K562 (cell line): ENCODE results near the gene RIOK3. TPM values are rescaled to one million over a fixed set of nuclear protein-coding genes. Genes with fewer than 3 reads are reported as not detected.

Experiments
- ATF7 ChIP-seq: fragments of 450-650 bp; IDR thresholded peaks from 2 replicates; pipeline ENCODE4 v1.7.1; 2014; ENCODE audit warnings: mild to moderate bottlenecking, moderate library complexity
- ELF2 ChIP-seq: fragments of 250-450 bp; sonication (Bioruptor Pico); IDR thresholded peaks from 2 replicates; pipeline ENCODE4 v1.5.0; 2021; ENCODE audit warnings: mild to moderate bottlenecking
- FOXA1 ChIP-seq: fragments of 450-650 bp; IDR thresholded peaks from 2 replicates; pipeline ENCODE4 v1.6.1; 2016; ENCODE audit warnings: mild to moderate bottlenecking, borderline replicate concordance
- JUN ChIP-seq, 2 experiments: sonication (generic) in 1 of 2; formaldehyde crosslinking in 1 of 2; IDR thresholded peaks; 2 replicates each; pipeline versions ENCODE4 v1.6.1 to v1.8.0; 2012 to 2022; ENCODE audit warnings: borderline replicate concordance in 2 of 2, mild to moderate bottlenecking in 2 of 2, improper control_type of control experiment in 1 of 2, low read depth in 1 of 2, low read length in 1 of 2, missing genetic modification reagents in 1 of 2
- NR4A1 ChIP-seq, 2 experiments: fragments of 250-450 bp in 1 of 2; fragments of 450-650 bp in 1 of 2; sonication (Bioruptor Pico) in 1 of 2; IDR thresholded peaks; 2 replicates each; pipeline versions ENCODE4 v1.4.0 to v1.6.1; 2016 to 2020; ENCODE audit warnings: mild to moderate bottlenecking in 2 of 2, missing compliant biosample characterization in 1 of 2, missing genetic modification characterization in 1 of 2, moderate library complexity in 1 of 2
- POLR2G ChIP-seq: fragments of 200-400 bp; formaldehyde crosslinking; IDR thresholded peaks from 2 replicates; pipeline ENCODE4 v1.6.1; 2017; ENCODE audit warnings: low read depth, mild to moderate bottlenecking, antibody characterized with exemption, low read length, moderate library complexity
- RAD21 ChIP-seq, 2 experiments: fragments of 250-450 bp in 1 of 2; fragments of 450-650 bp in 1 of 2; sonication (Bioruptor Pico) in 1 of 2; formaldehyde crosslinking in 1 of 2; IDR thresholded peaks in 1 of 2; conservative IDR thresholded peaks in 1 of 2; 2 replicates each; pipeline versions ENCODE4 v1.4.0 to v1.8.0; 2020 to 2022; ENCODE audit warnings: mild to moderate bottlenecking in 2 of 2, moderate library complexity in 1 of 2
- SMARCC2 ChIP-seq: fragments of 450-650 bp; IDR thresholded peaks from 2 replicates; pipeline ENCODE4 v1.6.1; 2017; ENCODE audit warnings: antibody characterized with exemption, moderate library complexity, mild to moderate bottlenecking, low read depth
- SREBF1 ChIP-seq: fragments of 150-350 bp; IDR thresholded peaks from 2 replicates; pipeline ENCODE4 v1.6.1; 2014; ENCODE audit warnings: antibody characterized with exemption, low read depth, low read length, borderline replicate concordance
- TAF9B ChIP-seq: fragments of 450-650 bp; IDR thresholded peaks from 2 replicates; pipeline ENCODE4 v1.6.1; 2018; ENCODE audit warnings: mild to moderate bottlenecking; ENCODE audit not compliant: partially characterized antibody
- U2AF2 ChIP-seq: fragments of 200-400 bp; formaldehyde crosslinking; optimal IDR thresholded peaks from 2 replicates; pipeline ENCODE3; 2017; ENCODE audit warnings: low read depth, mild to moderate bottlenecking, low read length
- ZBTB26 ChIP-seq: fragments of 450-650 bp; formaldehyde crosslinking; IDR thresholded peaks from 2 replicates; pipeline ENCODE4 v1.4.0; 2022; ENCODE audit warnings: missing genetic modification characterization
- ZNF592 ChIP-seq: fragments of 450-650 bp; IDR thresholded peaks from 2 replicates; pipeline ENCODE4 v1.6.1; 2017; ENCODE audit warnings: antibody characterized with exemption, mild to moderate bottlenecking
- ZNF830 ChIP-seq: fragments of 250-450 bp; sonication (Bioruptor Pico); IDR thresholded peaks from 2 replicates; pipeline ENCODE4 v1.5.0; 2021; ENCODE audit warnings: mild to moderate bottlenecking
- polyA plus RNA-seq, 8 experiments: library from polyadenylated mRNA; depleted of rRNA in 4 of 8; stranded (reverse) in 5 of 8; unstranded in 3 of 8; fragments of >200 nt; fragmentation: Nextera tagmentation in 2 of 8; fragmentation: Illumina TruSeq in 1 of 8; extraction: Ambion mirVana in 2 of 8; extraction: Trizol in 1 of 8; gene quantifications; 2 replicates each; pipeline versions ENCODE4 v1.2.1 to v1.2.3, GENCODE V29; 2011 to 2014; ENCODE audit warnings: inconsistent platforms in 1 of 8, missing spikeins in 1 of 8
- total RNA-seq, 7 experiments: library from RNA; depleted of rRNA in 6 of 7; stranded (reverse); fragments of >200 nt in 6 of 7; fragmentation: Illumina TruSeq in 2 of 7; extraction: Trizol in 2 of 7; gene quantifications; 2 replicates each; pipeline versions ENCODE4 v1.2.1 to v1.2.3, GENCODE V29; 2011 to 2021; ENCODE audit warnings: low replicate concordance in 1 of 7
- TF ChIP-seq, protein P1 (sequence below), 2 experiments: fragments of 450-650 bp; IDR thresholded peaks; 2 replicates each; pipeline ENCODE4 v1.6.1; 2018; ENCODE audit warnings: mild to moderate bottlenecking in 2 of 2, low read depth in 1 of 2; ENCODE audit not compliant: partially characterized antibody in 2 of 2
- TF ChIP-seq, protein P2 (sequence below): fragments of 250-450 bp; sonication (Bioruptor Pico); IDR thresholded peaks from 2 replicates; pipeline ENCODE4 v1.8.0; 2022; ENCODE audit warnings: moderate library complexity, mild to moderate bottlenecking, inconsistent platforms

RIOK3 gene
- total and polyA plus RNA-seq, 9 of the 15 experiments (the other 6 are each of a cell fraction or from before 2014, with no cell fraction given) = 21.4 to 89.5 (median 62.9) TPM

GRCh38 chr18:23456835-23457234, 3.7 kb downstream of the RIOK3 start (continued):
- TF ChIP-seq, protein P1, sequence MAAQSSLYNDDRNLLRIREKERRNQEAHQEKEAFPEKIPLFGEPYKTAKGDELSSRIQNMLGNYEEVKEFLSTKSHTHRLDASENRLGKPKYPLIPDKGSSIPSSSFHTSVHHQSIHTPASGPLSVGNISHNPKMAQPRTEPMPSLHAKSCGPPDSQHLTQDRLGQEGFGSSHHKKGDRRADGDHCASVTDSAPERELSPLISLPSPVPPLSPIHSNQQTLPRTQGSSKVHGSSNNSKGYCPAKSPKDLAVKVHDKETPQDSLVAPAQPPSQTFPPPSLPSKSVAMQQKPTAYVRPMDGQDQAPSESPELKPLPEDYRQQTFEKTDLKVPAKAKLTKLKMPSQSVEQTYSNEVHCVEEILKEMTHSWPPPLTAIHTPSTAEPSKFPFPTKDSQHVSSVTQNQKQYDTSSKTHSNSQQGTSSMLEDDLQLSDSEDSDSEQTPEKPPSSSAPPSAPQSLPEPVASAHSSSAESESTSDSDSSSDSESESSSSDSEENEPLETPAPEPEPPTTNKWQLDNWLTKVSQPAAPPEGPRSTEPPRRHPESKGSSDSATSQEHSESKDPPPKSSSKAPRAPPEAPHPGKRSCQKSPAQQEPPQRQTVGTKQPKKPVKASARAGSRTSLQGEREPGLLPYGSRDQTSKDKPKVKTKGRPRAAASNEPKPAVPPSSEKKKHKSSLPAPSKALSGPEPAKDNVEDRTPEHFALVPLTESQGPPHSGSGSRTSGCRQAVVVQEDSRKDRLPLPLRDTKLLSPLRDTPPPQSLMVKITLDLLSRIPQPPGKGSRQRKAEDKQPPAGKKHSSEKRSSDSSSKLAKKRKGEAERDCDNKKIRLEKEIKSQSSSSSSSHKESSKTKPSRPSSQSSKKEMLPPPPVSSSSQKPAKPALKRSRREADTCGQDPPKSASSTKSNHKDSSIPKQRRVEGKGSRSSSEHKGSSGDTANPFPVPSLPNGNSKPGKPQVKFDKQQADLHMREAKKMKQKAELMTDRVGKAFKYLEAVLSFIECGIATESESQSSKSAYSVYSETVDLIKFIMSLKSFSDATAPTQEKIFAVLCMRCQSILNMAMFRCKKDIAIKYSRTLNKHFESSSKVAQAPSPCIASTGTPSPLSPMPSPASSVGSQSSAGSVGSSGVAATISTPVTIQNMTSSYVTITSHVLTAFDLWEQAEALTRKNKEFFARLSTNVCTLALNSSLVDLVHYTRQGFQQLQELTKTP (IDR thresholded peaks at IDR 0.05; ENCODE audit: low read depth in 1 of 2, partially characterized antibody in 2 of 2) = no peak
- TF ChIP-seq ELF2 (no peak), SMARCC2 (no peak), POLR2G (no peak), TAF9B (no peak), U2AF2 (no peak), NR4A1 (CRISPR knock-in tag; IDR thresholded peaks at IDR 0.05) (no peak), NR4A1 (tag; IDR thresholded peaks at IDR 0.05) (no peak), SREBF1 (no peak), ATF7 (peak; percentile 68), ZNF592 (no peak), FOXA1 (no peak), JUN (IDR thresholded peaks at IDR 0.05; ENCODE audit: borderline replicate concordance, low read depth, low read length) (no peak), JUN (CRISPR knock-in tag; IDR thresholded peaks at IDR 0.05; ENCODE audit: borderline replicate concordance) (no peak), RAD21 (CRISPR knock-in tag; conservative IDR thresholded peaks at IDR 0.05 in 1 of 2, IDR thresholded peaks at IDR 0.05 in 1 of 2) (no peak), ZNF830 (CRISPR knock-in tag) (no peak), ZBTB26 (CRISPR knock-in tag) (no peak)
- TF ChIP-seq, protein P2, sequence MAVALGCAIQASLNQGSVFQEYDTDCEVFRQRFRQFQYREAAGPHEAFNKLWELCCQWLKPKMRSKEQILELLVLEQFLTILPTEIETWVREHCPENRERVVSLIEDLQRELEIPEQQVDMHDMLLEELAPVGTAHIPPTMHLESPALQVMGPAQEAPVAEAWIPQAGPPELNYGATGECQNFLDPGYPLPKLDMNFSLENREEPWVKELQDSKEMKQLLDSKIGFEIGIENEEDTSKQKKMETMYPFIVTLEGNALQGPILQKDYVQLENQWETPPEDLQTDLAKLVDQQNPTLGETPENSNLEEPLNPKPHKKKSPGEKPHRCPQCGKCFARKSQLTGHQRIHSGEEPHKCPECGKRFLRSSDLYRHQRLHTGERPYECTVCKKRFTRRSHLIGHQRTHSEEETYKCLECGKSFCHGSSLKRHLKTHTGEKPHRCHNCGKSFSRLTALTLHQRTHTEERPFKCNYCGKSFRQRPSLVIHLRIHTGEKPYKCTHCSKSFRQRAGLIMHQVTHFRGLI (CRISPR knock-in tag) = no peak
